GM12878 (cell line): Measurements from ENCODE around the gene GPR155. TPM values are rescaled to one million over a fixed set of nuclear protein-coding genes. Genes with fewer than 3 reads are reported as not detected.

ENCODE experiments used
- ATAC-seq: fragments of 200-7000 bp; cut with Tn5 transposase; 3 replicates; pipeline ENCODE4 v1.9.1; 2020; ENCODE audit warnings: mild to moderate bottlenecking, moderate library complexity
- BruUV-seq: library from RNA; stranded (reverse); fragments of 400-500 nt; replicated peaks from 2 replicates; lab custom pipeline; 2021; lab: Mats Ljungman, UMichigan
- CTCF ChIA-PET: fragments of 300-600 bp; sonication (Branson Sonifier 250); formaldehyde crosslinking; extraction: SDS; loops from one replicate; lab custom pipeline; 2021; ENCODE audit warnings: inconsistent platforms; lab: Yijun Ruan, JAX
- POLR2A ChIA-PET: fragments of 350-600 bp; formaldehyde crosslinking; extraction: SDS; loops from one replicate; lab custom pipeline; 2021; ENCODE audit warnings: inconsistent platforms; lab: Charles Lee
- RAD21 ChIA-PET: fragments of 300-600 bp; sonication (Branson Sonifier 250); formaldehyde crosslinking; loops from one replicate; lab custom pipeline; 2023; ENCODE audit warnings: antibody characterized with exemption; ENCODE audit not compliant: unreplicated experiment; lab: Charles Lee
- SMC1A ChIA-PET: fragments of 300-600 bp; sonication (Branson Sonifier 250); formaldehyde crosslinking; loops from one replicate; lab custom pipeline; 2023; ENCODE audit not compliant: unreplicated experiment, uncharacterized antibody; lab: Charles Lee
- DNase-seq: peaks from one replicate; pipeline ENCODE4 v3.0.0-alpha.2; 2011; ENCODE audit warnings: low read depth, low spot score
- FAIRE-seq: peaks from 3 replicates; lab custom pipeline; 2011; peaks lifted over from hg19 to GRCh38; lab: Jason Lieb, UNC
- H2AFZ ChIP-seq: 2 replicates; pipeline ENCODE4 v1.6.0; 2011; ENCODE audit warnings: low read depth, low read length, control low read depth; ENCODE audit not compliant: control insufficient read depth
- H3K27ac ChIP-seq: 2 replicates; pipeline ENCODE4 v1.5.1; 2011; ENCODE audit warnings: control low read depth; ENCODE audit not compliant: control insufficient read depth, insufficient read depth
- H3K27me3 ChIP-seq, 2 experiments: replicated peaks in 1 of 2; 2 replicates each; pipeline versions ENCODE4 v1.6.0 to v1.6.1; 2011; ENCODE audit warnings: low read length in 1 of 2; ENCODE audit not compliant: control insufficient read depth in 2 of 2, insufficient read depth in 2 of 2
- H3K36me3 ChIP-seq, 2 experiments: 2 replicates each; pipeline ENCODE4 v1.5.1; 2011; ENCODE audit warnings: low read length in 1 of 2; ENCODE audit not compliant: control insufficient read depth in 2 of 2, insufficient read depth in 2 of 2
- H3K4me1 ChIP-seq: 2 replicates; pipeline ENCODE4 v1.6.1; 2011; ENCODE audit warnings: mild to moderate bottlenecking, low read length, moderate library complexity, mixed read lengths; ENCODE audit not compliant: control insufficient read depth, insufficient read depth
- H3K4me2 ChIP-seq: 2 replicates; pipeline ENCODE4 v1.6.0; 2011; ENCODE audit warnings: control low read depth; ENCODE audit not compliant: control insufficient read depth, insufficient read depth
- H3K4me3 ChIP-seq: fragments of 200-600 bp; sonication (generic); 2 replicates; pipeline ENCODE4 v1.5.1; 2016
- H3K79me2 ChIP-seq: 2 replicates; pipeline ENCODE4 v1.6.0; 2011; ENCODE audit warnings: low read length; ENCODE audit not compliant: control insufficient read depth, insufficient read depth
- H3K9ac ChIP-seq: 2 replicates; pipeline ENCODE4 v1.8.0; 2011; ENCODE audit warnings: low read length, control low read depth, mixed read lengths; ENCODE audit not compliant: control insufficient read depth, insufficient read depth
- H3K9me3 ChIP-seq: replicated peaks from 3 replicates; pipeline ENCODE4 v1.5.1; 2011; ENCODE audit warnings: mild to moderate bottlenecking, low read length; ENCODE audit not compliant: control insufficient read depth, insufficient read depth
- H4K20me1 ChIP-seq: 2 replicates; pipeline ENCODE4 v1.6.0; 2011; ENCODE audit not compliant: control insufficient read depth, insufficient read depth
- WGBS: methylation state at CpG from one replicate; pipeline ENCODE4 v1.1.6; 2016; ENCODE audit warnings: low lambda C conversion rate; ENCODE audit not compliant: insufficient replicate concordance, insufficient coverage; ENCODE audit errors: missing lambda C conversion rate; 5-methylcytosine and 5-hydroxymethylcytosine counted together
- in situ Hi-C: fragments of 300-500 bp; cut with MboI; formaldehyde crosslinking; loops from 9 replicates; pipeline ENCODE4 v1.14.3; 2018; ENCODE audit warnings: mixed read lengths
- intact Hi-C: fragments of 100-400 bp; cut with micrococcal nuclease; formaldehyde crosslinking; loops from one replicate; pipeline ENCODE4 v1.14.2; 2022; ENCODE audit not compliant: unreplicated experiment
- polyA plus RNA-seq, 11 experiments: library from polyadenylated mRNA; depleted of rRNA in 4 of 11; unstranded in 6 of 11; stranded (reverse) in 5 of 11; fragments of >200 nt; fragmentation: Nextera tagmentation in 4 of 11; fragmentation: Illumina TruSeq in 1 of 11; extraction: Ambion mirVana in 4 of 11; extraction: Trizol in 1 of 11; gene quantifications; 1 replicate in 1 of 11; 2 replicates in 10 of 11; pipeline versions ENCODE4 v1.2.1 to v1.2.3, GENCODE V29; 2011 to 2016; ENCODE audit warnings: inconsistent platforms in 2 of 11, missing spikeins in 2 of 11, low read depth in 1 of 11
- total RNA-seq, 4 experiments: library from RNA; depleted of rRNA in 3 of 4; stranded (reverse); fragments of >200 nt in 3 of 4; fragmentation: Illumina TruSeq in 1 of 4; extraction: Trizol in 1 of 4; gene quantifications; 2 replicates each; pipeline versions ENCODE4 v1.2.1 to v1.2.3, GENCODE V29; 2013 to 2021
- TF ChIP-seq, protein P1 (sequence below): fragments of 150-350 bp; IDR thresholded peaks from 2 replicates; pipeline ENCODE4 v1.6.1; 2016; ENCODE audit warnings: low read depth, low read length
- TF ChIP-seq, protein P2 (sequence below): fragments of 450-650 bp; IDR thresholded peaks from 2 replicates; pipeline ENCODE4 v1.6.1; 2017; ENCODE audit warnings: borderline replicate concordance

The GPR155 gene
- total and polyA plus RNA-seq, 10 of the 15 experiments (the other 5 are each of a cell fraction or from before 2014, with no cell fraction given): 0.53 to 3.0 (median 1.5) TPM

DNA sequence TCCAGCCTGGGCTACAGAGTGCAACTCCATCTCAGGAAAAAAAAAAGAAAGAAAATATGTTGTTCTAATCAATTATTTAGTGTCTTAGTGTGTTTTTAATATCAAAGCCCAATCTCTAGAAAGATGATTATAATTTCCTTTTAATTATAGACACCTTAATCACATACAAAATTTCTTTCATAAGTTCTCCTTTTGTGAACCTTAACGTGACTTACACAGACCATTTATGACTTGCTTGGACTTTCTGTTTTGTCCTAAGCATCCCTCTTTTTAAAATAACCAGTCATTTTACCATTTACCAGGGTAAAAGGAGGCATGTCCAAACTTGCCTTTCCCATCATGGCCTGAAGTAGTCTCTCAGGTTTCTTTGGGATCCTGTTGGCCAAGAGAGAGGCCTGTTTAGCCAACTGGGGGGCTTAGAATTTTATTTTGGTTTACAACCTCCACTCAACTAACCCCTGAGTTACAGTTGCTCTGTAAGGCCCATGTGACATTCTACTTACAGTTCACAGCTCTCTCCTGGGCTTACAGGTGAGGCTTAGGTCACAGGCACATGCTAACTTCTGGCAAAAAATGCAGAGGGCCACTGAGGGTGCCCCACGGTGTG lies 23.9 kb upstream of the GPR155 start:
- Histone ChIP-seq H3K4me1 (no peaks in the 10 kb centered on the region), H4K20me1 (no peaks in the 10 kb centered on the region), H3K27ac (no peak overlapping the region), H3K9ac (no peak overlapping the region), H3K4me2 (no peak overlapping the region), H2AFZ (no peak overlapping the region), H3K79me2 (no peaks in the 10 kb centered on the region), H3K9me3 (peaks cover 2% of the 10 kb centered on the region), H3K4me3 (no peak overlapping the region), H3K27me3 (no peaks in the 10 kb centered on the region), H3K36me3 (no peaks in the 10 kb centered on the region)
- intact Hi-C loops: no loop called here
- in situ Hi-C loops: no loop called here
- no peak for ATAC-seq
- FAIRE-seq: no peak
- ChIA-PET RAD21 (no interaction called here), CTCF (interaction anchor here (1.4 kb wide), 1 partner anchor 18 kb away, joined by 3 read pairs; no protein-coding TSS in a partner anchor), SMC1A (interaction anchor here (1.3 to 1.4 kb wide), 2 partner anchors 9 to 43 kb away, joined by 3 read pairs; no protein-coding TSS in a partner anchor), POLR2A (no interaction called here)
- no TSS peak for BruUV-seq
- DNase-seq: no peak
- TF ChIP-seq, protein P1, sequence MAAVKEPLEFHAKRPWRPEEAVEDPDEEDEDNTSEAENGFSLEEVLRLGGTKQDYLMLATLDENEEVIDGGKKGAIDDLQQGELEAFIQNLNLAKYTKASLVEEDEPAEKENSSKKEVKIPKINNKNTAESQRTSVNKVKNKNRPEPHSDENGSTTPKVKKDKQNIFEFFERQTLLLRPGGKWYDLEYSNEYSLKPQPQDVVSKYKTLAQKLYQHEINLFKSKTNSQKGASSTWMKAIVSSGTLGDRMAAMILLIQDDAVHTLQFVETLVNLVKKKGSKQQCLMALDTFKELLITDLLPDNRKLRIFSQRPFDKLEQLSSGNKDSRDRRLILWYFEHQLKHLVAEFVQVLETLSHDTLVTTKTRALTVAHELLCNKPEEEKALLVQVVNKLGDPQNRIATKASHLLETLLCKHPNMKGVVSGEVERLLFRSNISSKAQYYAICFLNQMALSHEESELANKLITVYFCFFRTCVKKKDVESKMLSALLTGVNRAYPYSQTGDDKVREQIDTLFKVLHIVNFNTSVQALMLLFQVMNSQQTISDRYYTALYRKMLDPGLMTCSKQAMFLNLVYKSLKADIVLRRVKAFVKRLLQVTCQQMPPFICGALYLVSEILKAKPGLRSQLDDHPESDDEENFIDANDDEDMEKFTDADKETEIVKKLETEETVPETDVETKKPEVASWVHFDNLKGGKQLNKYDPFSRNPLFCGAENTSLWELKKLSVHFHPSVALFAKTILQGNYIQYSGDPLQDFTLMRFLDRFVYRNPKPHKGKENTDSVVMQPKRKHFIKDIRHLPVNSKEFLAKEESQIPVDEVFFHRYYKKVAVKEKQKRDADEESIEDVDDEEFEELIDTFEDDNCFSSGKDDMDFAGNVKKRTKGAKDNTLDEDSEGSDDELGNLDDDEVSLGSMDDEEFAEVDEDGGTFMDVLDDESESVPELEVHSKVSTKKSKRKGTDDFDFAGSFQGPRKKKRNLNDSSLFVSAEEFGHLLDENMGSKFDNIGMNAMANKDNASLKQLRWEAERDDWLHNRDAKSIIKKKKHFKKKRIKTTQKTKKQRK: peak; percentile 65; the same call in 1 of the 2 replicates
- TF ChIP-seq, protein P2, sequence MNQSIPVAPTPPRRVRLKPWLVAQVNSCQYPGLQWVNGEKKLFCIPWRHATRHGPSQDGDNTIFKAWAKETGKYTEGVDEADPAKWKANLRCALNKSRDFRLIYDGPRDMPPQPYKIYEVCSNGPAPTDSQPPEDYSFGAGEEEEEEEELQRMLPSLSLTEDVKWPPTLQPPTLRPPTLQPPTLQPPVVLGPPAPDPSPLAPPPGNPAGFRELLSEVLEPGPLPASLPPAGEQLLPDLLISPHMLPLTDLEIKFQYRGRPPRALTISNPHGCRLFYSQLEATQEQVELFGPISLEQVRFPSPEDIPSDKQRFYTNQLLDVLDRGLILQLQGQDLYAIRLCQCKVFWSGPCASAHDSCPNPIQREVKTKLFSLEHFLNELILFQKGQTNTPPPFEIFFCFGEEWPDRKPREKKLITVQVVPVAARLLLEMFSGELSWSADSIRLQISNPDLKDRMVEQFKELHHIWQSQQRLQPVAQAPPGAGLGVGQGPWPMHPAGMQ: no peak
- 43% methylated on average over 2 of the region's 2 CpGs for WGBS
